Stimulated activated CD8-positive, alpha-beta memory T cell treated with anti-CD3 and anti-CD28 coated beads, Interleukin-7, amount 100 ng/mL, for 4 hours (primary cell): ENCODE data around the gene MBD1.
"Not testable (repeated sequence)": the region's sequence is repeated elsewhere in the genome, so short reads cannot be mapped to it uniquely, and the experiment has no call there.

Experiments
- DNase-seq, 2 donors: peaks; one replicate each; pipeline ENCODE4 v3.0.0-alpha.2; 2020; ENCODE audit warnings: low read depth in 2 of 2

Gene MBD1, protein sequence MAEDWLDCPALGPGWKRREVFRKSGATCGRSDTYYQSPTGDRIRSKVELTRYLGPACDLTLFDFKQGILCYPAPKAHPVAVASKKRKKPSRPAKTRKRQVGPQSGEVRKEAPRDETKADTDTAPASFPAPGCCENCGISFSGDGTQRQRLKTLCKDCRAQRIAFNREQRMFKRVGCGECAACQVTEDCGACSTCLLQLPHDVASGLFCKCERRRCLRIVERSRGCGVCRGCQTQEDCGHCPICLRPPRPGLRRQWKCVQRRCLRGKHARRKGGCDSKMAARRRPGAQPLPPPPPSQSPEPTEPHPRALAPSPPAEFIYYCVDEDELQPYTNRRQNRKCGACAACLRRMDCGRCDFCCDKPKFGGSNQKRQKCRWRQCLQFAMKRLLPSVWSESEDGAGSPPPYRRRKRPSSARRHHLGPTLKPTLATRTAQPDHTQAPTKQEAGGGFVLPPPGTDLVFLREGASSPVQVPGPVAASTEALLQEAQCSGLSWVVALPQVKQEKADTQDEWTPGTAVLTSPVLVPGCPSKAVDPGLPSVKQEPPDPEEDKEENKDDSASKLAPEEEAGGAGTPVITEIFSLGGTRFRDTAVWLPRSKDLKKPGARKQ

DNA sequence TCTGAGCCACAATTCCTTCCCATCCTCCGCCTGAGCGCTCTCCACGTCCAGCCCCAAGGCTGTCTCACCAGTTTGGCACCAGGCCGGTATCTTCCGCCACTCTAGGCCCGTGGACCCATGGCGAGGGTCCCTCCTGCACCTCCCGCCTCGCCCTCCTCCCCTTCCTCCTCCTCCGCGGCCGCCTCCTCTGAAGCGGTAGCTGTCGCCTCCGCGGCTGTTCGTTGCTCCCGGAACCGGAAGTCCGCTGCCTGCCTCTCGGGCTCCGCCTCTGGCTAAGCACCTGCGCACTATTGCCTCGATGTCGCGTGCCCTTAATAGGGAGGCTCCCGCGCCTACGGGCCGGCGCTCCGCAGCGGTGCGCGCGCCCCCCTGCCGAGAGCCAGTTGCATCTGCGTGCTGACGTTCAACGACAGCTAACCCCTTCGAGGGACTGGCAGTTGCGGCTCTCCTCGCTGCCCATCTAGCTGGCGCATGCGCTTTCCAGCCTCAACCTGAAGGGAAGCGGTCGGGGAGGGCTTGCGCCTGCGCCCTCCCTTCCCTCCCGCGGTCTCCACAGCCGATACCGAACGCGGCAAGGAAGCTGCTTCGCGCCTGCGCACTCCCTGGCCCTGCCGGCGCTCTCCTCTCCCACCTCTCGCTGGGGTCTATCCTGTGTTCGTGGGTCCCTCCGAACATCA is at the start of gene MBD1:
TSS of gene MBD1 (minus strand) at position 229 of the 677 bp plus-strand sequence. CDS start 1,531 bp downstream, outside the sequence.
- DNase-seq, result peak; percentile 96 to 97

DNA sequence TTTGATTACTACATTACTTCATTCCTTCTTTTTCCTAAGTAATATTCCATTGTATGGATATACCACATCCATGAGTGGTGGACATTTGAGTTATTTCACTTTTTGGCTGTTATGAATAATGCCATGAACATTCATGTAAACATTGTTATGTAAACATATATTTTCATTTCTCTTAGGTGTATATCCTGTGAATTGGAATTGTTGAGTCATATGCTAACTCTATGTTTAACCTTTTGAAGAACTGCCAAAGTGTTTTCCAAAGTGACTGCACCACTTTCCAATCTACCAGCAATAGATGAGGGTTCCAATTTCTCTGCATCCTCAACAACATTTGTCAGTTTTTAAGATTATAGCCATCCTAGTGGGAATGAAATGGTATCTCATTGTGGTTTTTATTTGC is 48.9 kb upstream of the MBD1 start:
- no peak for DNase-seq

DNA sequence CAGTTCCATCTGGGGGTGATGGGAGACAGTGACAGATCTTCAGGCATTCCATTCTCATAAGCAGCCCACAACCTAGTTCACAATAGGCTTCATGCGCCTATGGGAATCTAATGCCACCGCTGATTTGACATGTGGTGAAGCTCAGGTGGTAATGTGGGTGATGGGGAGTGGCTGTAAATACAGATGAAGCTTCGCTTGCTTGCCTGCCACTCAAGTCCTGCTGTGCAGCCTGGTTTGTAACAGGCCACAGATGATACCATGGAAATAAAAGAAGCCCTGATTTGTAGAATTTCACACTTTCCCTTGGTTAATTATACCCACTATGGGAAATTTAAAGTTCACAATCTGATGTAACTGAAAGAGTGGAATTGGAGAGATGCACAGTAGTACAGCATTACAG is 46.7 kb upstream of the MBD1 start:
- no peak for DNase-seq

DNA sequence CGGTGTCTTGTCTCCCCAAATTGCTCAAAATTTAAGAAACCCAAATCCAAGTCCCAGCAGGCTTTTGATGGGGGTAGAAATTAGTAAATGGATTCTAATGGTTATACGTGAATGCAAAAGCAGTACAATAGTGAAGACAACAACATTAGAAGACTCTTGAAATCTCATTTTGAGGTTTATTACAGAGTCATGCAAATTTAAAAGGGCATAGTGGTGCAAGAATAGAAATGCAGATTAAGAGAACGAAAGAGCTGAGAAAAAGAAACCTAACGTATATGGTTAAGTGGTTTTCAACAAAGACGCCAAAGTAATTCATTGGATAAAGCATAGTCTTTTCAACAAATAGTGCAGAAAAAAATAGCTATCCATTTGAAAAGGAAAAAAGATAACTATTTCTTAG is 39.4 kb upstream of the MBD1 start:
- DNase-seq, result no peak

DNA sequence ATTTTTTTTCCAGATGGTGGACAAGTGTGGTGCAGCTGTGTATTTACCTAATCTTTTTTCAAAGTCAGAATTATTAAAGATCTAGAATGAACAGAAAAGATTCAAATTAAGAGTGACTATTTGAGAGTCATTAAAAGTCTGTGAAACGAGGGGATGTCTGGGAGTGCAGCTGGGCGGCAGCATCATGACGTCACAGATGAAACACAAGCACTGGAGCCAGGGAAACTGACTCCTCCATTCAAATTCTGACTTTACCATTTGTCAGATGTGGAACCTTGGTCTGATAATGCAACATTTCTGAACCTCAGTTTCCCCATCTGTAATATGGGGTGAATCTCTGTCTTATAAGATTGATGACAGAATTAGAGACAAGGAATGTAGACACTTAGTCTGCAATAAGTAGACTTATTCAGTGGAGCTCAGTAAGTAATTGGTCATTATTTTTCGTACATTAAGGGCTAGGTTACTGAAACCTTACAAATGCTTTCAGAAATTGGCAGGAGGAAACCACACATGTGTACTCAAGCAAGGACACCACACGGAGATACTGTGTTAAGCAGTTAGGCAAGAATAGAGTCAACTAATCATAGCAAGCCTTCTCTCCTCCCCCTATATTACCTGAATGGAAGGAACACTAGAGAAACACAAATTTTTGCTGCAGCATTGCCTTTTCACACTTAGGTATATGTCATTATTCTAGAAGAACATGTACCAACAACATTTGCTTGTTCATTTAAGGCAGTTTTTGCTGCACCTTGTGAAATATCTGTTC is 34.0 kb upstream of the MBD1 start:
- DNase-seq, result no peak

DNA sequence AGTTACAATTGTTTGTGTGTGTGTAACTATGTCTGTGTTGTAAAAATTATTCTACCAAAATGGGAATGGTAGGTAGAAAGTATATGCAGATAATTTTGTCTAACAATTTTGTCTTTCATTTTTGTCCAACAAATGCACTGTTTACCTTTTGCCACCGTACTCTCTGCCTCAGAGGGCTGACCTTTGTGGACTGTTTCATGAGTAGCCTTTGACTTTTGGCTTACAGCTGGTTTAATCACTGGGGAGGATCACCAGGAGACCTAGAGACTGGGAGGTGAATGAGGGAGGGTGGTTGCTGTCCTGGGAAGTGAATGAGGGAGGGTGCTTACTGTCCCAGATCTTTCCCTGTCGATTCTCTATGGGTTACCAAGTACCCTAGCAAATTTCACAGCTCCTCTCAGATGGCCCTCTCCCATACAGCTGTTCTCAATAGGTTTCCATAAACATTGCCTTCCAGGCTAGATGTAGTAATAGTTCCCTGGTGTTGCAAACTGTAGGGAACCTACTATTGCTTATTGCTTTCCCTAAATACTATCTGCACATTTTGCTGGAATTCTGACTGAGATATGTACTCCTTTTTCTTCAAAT is 32.6 kb upstream of the MBD1 start:
- DNase-seq, result no peak

DNA sequence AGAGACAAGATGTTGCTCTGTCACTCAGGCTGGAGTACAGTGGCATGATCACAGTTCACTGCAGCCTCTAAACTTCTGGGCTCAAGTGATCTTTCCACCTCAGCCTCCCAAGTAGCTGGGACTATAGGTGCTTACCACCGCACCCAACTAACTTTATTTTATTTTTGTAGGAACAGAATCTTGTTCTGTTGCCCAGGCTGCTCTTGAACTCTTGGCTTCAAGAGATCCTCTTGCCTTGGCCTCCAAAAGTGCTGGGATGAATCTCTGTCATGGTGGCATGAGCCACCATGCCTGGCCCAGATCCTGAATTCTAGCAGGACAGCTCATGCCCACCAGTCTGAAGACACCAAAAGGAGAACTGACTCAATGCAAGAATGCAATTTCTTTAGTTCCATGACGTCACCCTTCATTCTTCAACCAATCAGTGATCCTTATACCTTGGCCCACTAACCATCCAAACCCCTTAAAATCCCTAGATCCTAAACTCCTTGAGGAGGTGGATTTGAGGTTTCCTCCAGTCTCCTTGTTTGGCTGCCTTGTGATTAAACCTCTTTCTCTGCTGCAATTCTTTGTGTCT is 31.8 kb upstream of the MBD1 start:
- DNase-seq, result no peak

DNA sequence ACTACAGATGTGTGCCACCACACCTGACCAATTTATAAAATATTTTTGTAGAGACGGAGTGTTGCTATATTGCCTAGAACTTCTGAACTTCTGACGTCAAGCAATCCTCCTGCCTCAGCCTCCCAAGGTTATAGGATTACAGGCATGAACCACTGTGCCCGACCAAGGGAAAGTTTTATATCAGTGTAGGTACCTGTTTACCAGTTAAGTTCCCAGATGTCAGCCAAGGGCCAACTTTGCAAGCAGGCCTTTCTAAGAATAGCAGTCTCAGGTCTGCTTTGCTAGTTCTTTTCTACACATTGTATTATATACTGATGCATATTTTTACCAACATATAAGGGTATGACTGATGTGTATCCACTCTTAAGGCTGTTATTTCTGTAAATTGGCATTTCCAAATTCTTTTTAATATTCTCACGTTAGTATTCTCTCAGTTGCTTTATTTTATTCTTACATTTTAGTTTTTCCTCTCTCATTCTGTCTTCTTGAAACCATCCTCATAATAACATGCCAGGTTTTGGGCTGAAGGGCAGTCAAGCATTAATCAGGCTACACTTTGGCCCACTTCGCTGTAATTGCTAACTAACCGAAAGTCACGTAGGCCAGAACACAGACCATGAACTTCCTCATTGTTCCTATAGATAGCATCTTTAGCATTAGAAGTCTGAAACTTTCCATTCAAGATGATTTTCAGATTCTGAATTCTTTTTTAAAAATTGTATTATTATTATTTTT is 31.1 kb upstream of the MBD1 start:
- no peak for DNase-seq

DNA sequence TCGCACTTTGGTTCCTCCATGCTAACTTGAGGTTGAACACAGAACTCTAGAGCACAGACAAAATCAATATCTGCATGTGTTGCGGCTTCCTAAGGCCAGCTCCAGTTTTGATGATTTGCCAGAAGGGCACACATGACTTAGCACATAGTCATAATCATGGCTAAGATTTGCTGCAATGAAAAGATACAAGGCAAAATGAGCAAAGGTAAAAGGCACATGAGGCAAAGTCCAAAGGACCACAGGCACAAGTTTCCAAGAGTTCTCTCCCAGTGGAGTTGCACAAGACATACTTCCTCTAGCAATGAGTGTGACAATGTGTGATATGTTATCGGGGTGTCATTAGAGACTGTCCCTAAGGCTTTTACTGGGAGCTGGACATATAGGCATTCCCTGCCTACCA is 30.3 kb upstream of the MBD1 start:
- DNase-seq, result no peak

DNA sequence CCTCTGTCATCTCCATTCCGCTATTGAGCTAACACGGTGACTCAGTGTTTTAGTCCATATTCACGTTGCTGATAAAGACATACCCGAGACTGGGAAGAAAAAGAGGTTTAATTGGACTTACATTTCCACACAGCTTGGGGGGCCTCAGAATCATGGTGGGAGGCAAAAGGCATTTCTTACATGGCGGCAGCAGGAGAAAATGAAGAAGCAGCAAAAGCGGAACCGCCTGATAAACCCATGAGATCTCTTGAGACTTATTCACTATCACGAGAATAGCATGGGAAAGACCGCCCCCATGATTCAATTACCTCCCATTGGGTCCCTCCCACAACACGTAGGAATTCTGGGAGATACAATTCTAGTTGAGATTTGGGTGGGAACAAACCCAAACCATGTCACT is 28.8 kb upstream of the MBD1 start:
- no peak for DNase-seq

DNA sequence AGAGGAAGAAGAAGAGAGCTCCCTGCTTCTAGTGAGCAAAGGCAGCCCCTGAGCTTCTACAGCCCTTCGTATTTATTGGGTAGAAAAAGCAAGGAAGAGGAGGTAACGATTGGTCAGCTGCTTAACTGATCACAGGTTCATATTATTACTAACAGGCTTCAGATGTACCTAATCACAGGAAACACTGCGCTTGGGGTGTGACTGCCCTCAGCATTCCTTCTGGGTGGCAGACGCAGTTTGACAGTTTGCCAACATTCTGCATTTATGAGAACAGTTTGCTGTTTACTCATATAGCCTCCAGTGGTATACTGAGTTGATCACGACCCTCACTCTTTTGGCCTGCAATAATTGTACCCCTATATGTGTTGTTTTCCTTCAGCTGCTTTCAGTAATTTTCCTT is 27.5 kb upstream of the MBD1 start:
- not testable (repeated sequence) for DNase-seq

DNA sequence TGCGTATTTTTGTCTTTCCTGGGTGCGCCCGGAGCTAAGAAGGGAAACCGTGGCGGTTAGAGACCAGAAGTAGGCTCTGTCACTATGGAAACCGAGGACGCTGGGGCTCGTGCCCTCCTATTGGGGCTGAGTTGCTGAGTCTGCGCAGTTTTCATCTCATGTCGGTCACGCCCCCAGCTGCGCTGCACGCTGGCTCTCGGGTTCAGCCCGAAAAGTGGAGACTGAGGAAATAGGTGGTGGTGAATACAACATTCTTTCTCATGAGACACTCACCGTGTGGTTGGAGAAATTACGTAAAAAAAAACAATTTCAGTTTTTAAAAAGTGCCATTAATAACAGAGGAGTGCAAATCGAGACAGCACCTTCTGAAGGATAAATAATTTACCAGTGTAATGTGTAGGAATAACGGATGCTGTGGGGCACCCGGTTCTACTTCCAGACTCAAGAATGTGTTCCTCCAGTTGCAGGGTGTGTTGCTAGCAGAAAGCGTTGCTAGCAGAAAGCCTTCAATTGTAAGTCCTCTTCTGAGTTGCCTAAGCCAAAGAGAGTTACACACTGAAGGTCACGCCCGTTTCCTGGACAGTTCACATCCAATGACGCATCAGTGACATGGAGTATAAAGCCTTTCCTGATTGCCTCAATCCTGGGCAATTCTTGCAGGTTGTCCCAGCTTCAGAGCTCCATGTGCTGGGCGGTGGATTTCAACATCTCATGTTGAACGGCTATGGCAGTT is 26.6 kb upstream of the MBD1 start:
- peak; percentile 82 to 86 for DNase-seq

DNA sequence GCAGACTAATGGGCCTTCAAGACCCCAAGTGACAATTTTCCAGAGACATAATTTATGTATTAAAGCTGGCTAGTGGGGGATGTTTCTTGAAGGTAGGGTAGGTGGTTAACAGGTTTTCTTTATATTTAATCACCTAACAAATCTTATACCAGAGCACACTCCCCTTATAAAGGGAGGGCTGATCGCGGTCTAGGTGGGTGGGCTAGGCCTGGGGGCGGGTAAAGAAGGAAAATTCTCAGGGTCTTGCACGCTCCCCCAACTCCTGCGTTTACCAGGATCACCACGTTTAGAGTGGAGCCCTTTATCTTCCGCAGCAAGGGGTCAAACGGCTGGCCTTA is 26.0 kb upstream of the MBD1 start:
- DNase-seq, result no peak

DNA sequence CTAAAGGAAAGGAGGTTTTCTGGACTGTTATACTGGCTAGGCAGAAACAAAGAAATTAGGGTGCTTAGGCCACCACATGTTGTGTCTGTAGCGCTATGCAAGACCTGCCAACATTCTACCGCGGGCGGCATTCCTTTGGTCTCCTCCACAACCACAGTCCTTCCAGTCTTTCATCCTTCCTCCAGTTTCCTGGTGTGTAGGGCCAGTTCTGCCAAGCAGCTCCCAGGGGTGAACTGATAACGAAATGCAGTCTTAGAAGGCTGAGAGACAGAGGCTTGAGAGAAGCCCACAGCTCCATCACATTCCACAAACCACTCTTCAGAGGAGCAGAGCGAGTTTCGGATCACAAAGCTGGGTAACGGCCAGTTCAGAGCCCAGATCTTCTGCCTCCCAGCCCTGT is 25.6 kb upstream of the MBD1 start:
- DNase-seq, result no peak

DNA sequence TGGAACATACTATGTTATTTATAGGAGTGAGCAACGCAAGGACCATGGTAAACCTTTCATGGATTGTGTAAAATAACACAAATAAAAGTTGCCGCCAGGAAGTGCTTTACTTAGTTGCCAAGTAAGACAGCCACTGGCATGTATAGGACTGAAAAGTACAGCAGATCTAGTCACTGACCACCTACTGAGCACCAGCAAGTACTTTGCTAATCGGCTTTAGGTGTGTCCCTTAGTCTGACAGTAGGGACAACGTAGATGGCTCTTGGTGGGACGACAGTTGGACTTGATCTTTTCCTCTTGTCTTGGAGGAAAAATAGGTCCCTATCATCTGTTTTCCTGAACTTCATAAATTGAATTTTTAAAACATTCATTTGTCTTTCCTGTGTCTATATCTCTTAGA is 19.8 kb upstream of the MBD1 start:
- DNase-seq, result no peak

DNA sequence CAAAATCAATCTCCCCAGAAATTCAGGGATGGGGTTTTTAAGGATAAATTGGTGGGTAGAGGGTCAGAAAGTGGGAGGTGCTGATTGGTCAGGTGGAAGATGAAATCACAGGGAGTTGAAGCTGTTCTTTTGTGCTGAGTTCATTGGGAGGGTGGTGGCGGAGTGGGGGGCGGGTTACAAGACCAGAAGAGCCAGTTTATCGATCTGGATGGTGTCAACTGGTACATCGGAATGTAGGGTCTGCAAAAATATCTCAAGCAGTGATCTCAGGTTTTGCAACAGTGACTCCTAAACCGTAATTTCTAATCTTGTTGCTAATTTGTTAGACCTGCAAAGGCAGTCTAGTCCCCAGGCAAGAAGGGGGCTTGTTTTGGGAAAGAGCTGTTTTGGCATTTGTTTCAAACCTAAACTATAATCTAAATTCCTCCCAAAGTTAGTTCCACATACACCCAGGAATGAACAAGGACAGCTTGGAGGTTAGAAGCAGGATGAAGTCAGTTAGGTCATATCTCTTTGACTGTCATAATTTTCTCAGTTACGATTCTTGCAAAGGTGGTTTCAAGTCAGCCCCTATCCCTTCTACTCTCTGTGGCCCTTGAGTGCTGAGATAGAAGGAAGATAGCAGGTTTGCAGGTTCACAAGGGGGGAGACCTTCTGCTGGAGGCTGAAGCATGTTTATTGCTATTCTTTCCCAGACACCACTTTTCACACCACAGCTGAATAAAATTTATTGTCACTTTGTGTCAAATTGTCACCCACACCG is 18.5 kb upstream of the MBD1 start:
- DNase-seq, result no peak

DNA sequence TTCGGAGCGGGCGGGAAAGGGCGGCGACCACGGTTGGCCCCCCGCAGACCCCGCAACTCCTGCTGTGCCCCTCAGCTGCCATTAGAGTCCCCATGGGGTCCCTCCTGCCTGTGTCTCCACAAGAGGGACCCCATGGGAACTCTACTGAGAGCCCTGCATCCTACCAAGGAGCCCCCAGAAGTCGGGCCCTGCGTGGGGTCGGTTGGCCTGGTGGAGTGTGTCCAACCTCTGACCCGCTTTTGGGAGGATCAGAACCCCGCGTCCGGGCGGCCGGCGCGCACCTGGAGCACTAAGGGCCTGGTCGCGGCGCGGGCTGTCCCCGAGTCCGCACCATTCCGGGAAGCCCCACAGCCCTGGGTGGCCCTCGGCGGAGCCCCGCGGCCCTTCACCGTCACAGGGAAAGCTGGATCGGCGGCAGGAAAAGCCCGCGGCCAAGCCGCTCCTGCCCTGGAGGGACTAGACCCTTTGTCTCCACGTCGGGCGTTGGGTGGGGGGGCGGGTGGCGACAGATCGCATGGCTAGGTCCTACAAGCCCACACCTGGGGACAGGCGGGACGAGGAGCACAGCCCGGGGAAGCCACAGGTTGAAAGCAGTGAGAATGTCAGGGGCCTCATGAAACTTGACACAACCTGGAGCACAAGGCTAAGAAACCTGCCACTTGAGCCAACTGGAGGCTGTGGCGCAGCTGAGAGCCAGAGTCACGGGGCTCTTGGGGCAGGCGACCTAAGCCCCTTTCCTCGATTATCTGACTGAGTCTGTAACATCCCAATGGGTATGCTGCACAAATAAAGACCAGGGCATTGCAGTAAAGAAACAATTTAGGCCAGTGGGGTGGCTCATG is 17.3 kb upstream of the MBD1 start:
- DNase-seq, result no peak

DNA sequence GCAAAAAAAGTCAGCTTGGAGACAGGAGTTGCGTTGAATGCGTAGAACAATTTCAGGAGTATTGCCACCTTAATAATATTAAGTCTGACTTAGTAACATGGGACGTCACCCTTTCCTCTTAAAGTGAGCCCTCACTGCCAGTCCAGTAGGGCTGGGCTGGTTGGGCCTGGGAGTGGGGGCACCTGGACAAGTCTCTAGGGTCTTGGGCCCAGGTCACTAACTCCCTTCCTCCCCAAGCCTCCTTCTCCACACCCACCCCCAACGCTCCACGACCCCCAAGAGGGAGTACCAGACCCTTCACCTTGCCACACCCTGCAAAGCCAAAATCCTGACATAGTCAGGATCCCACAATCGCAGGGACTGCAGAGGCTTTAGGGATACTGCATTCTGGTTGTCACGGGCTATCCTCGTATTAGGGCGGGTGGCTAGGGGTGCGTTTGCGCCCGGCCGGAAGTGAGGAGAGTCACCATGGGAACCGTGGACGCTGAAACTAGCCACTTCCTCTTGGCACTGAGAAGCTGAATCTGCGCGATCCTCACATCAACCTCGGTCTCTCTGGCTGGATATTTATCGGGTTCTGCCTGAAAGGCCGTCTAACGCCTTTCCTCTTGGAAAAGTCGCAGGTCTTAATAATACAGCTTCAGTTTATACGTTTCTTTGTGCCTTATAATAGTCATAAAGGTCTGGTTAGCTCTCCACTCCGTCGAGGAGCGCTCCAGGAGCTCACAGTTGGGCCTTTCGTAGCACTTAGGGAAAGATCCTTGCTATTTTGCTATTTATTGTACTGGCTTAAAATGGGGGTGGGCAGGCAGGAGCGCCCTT is 16.5 kb upstream of the MBD1 start:
- DNase-seq, result peak in 1 of 2 donors; percentile 36
